Endothelial cell of umbilical vein (primary cell): ENCODE results near the gene VWA8. TPM values are rescaled to one million over a fixed set of nuclear protein-coding genes. Genes with fewer than 3 reads are reported as not detected.

Experiments
- BruUV-seq: library from RNA; stranded (reverse); fragments of 400-500 nt; replicated peaks from 2 replicates; lab custom pipeline; 2021; lab: Mats Ljungman, UMichigan
- CTCF ChIA-PET: fragments of 300-600, 350-600 bp; sonication (Branson Sonifier 250); formaldehyde crosslinking; loops from one replicate; lab custom pipeline; 2021; ENCODE audit warnings: antibody characterized with exemption, inconsistent platforms; lab: Charles Lee
- POLR2A ChIA-PET: fragments of 300-600, 350-600 bp; sonication (Branson Sonifier 250); formaldehyde crosslinking; loops from one replicate; lab custom pipeline; 2021; ENCODE audit warnings: antibody characterized with exemption, inconsistent platforms; lab: Charles Lee
- DNase-seq: peaks from one replicate; pipeline ENCODE4 v3.0.0-alpha.2; 2011; ENCODE audit warnings: low read depth, low spot score
- FAIRE-seq: peaks from 2 replicates; lab custom pipeline; 2011; peaks lifted over from hg19 to GRCh38; lab: Jason Lieb, UNC
- H2AFZ ChIP-seq: 2 replicates; pipeline ENCODE4 v1.6.0; 2012; ENCODE audit warnings: low read depth, low read length, control low read depth, inconsistent platforms
- H3K27ac ChIP-seq: 2 replicates; pipeline ENCODE4 v1.5.1; 2011; ENCODE audit warnings: low read depth, mild to moderate bottlenecking, control low read depth, low read length, moderate library complexity; ENCODE audit not compliant: insufficient read depth
- H3K27me3 ChIP-seq, 2 experiments: 2 replicates each; pipeline versions ENCODE4 v1.6.0 to v1.6.1; 2011; ENCODE audit warnings: low read length in 2 of 2, mixed read lengths in 1 of 2; ENCODE audit not compliant: control insufficient read depth in 2 of 2, insufficient read depth in 2 of 2
- H3K36me3 ChIP-seq, 2 experiments: 2 replicates in 1 of 2; 3 replicates in 1 of 2; pipeline ENCODE4 v1.5.1; 2011; ENCODE audit warnings: low read length in 2 of 2, mild to moderate bottlenecking in 1 of 2, moderate library complexity in 1 of 2; ENCODE audit not compliant: control insufficient read depth in 2 of 2, insufficient read depth in 2 of 2; ENCODE audit errors: extremely low read depth in 1 of 2
- H3K4me1 ChIP-seq: 3 replicates; pipeline ENCODE4 v1.5.1; 2011; ENCODE audit warnings: mild to moderate bottlenecking, low read length; ENCODE audit not compliant: control insufficient read depth, insufficient read depth; ENCODE audit errors: extremely low read depth
- H3K4me2 ChIP-seq: 2 replicates; pipeline ENCODE4 v1.6.1; 2011; ENCODE audit warnings: low read length, control low read depth, mixed read lengths; ENCODE audit not compliant: insufficient read depth
- H3K4me3 ChIP-seq, 3 experiments: fragments of 200-600 bp in 1 of 3; sonication (generic), shearing (Covaris generic) in 1 of 3; replicated peaks in 1 of 3; 2 replicates each; pipeline ENCODE4 v1.5.1; 2011 to 2016; ENCODE audit warnings: control low read depth in 3 of 3, low read length in 3 of 3, mild to moderate bottlenecking in 2 of 3, inconsistent platforms in 1 of 3, low read depth in 1 of 3, moderate library complexity in 1 of 3; ENCODE audit not compliant: insufficient read depth in 1 of 3
- H3K79me2 ChIP-seq: 2 replicates; pipeline ENCODE4 v1.6.0; 2012; ENCODE audit warnings: low read length, inconsistent platforms; ENCODE audit not compliant: control insufficient read depth, insufficient read depth
- H3K9ac ChIP-seq: replicated peaks from 2 replicates; pipeline ENCODE3; 2011; ENCODE audit warnings: low read length, control low read depth; ENCODE audit not compliant: insufficient read depth; ENCODE audit errors: extremely low read depth
- H3K9me1 ChIP-seq: replicated peaks from 3 replicates; pipeline ENCODE4 v1.6.0; 2011; ENCODE audit warnings: mild to moderate bottlenecking, low read length; ENCODE audit not compliant: control insufficient read depth, insufficient read depth; ENCODE audit errors: extremely low read depth
- H3K9me3 ChIP-seq: replicated peaks from 2 replicates; pipeline ENCODE4 v1.5.1; 2012; ENCODE audit warnings: low read length, inconsistent platforms; ENCODE audit not compliant: control insufficient read depth, insufficient read depth
- H4K20me1 ChIP-seq: replicated peaks from 2 replicates; pipeline ENCODE3; 2011; ENCODE audit warnings: mild to moderate bottlenecking, low read length; ENCODE audit not compliant: control insufficient read depth, insufficient read depth; ENCODE audit errors: extremely low read depth
- FOS ChIP-seq: IDR thresholded peaks from 2 replicates; pipeline ENCODE4 v1.6.1; 2011; ENCODE audit warnings: mild to moderate bottlenecking, low read length, moderate library complexity, borderline replicate concordance; ENCODE audit not compliant: insufficient read depth
- GATA2 ChIP-seq: IDR thresholded peaks from 2 replicates; pipeline ENCODE4 v1.7.0; 2011; ENCODE audit warnings: low read depth, mild to moderate bottlenecking, moderate library complexity, mixed read lengths, low read length; ENCODE audit not compliant: insufficient read length, insufficient read depth
- JUN ChIP-seq: IDR thresholded peaks from 2 replicates; pipeline ENCODE4 v1.6.1; 2011; ENCODE audit warnings: borderline replicate concordance, low read depth; ENCODE audit not compliant: insufficient read length, insufficient read depth
- MAX ChIP-seq: IDR thresholded peaks from 2 replicates; pipeline ENCODE4 v1.6.1; 2011; ENCODE audit not compliant: insufficient read depth, insufficient read length
- MYC ChIP-seq: IDR thresholded peaks from one replicate; pipeline ENCODE4 v1.6.1; 2011; ENCODE audit warnings: mild to moderate bottlenecking, low read depth, low read length
- POLR2A ChIP-seq: IDR thresholded peaks from 2 replicates; pipeline ENCODE4 v1.6.1; 2012; ENCODE audit warnings: low read depth, mild to moderate bottlenecking, control low read depth, low read length
- POLR2AphosphoS5 ChIP-seq: IDR thresholded peaks from 2 replicates; pipeline ENCODE4 v1.6.1; 2012; ENCODE audit warnings: low read depth, mild to moderate bottlenecking, control low read depth, low read length, moderate library complexity; ENCODE audit not compliant: insufficient read depth
- dilution Hi-C: fragments of 300-500 bp; cut with MboI; formaldehyde crosslinking; loops from one replicate; pipeline ENCODE4 v1.15.0; 2019; ENCODE audit warnings: low sequenced_read_pairs; ENCODE audit not compliant: extremely low pct_ligation_motif_present
- intact Hi-C: fragments of 100-400 bp; cut with micrococcal nuclease; formaldehyde crosslinking; loops from one replicate; pipeline ENCODE4 v1.10.0; 2022
- polyA plus RNA-seq, 4 experiments: library from polyadenylated mRNA; depleted of rRNA in 3 of 4; stranded (reverse) in 3 of 4; unstranded in 1 of 4; fragments of >200 nt; gene quantifications; 2 replicates each; pipeline versions ENCODE4 v1.2.1 to v1.2.3, GENCODE V29; 2011 to 2012; ENCODE audit warnings: missing spikeins in 1 of 4
- total RNA-seq: library from RNA; stranded (reverse); gene quantifications from 2 replicates; pipeline ENCODE4 v1.2.3, GENCODE V29; 2021
- TF ChIP-seq, protein P1 (sequence below), 2 donors: IDR thresholded peaks; 1 replicate in 1 of 2; 2 replicates in 1 of 2; pipeline ENCODE4 v1.5.1; 2011; ENCODE audit warnings: low read length in 2 of 2, mild to moderate bottlenecking in 2 of 2, moderate library complexity in 2 of 2, control low read depth in 1 of 2, inconsistent platforms in 1 of 2, low read depth in 1 of 2; ENCODE audit not compliant: insufficient read depth in 1 of 2; ENCODE audit errors: extremely low read depth in 1 of 2

The VWA8 gene
- total and polyA plus RNA-seq, 2 donors (not counting 3 experiments of a cell fraction or from before 2014, with no cell fraction given) = 2.9 to 11.3 TPM

DNA sequence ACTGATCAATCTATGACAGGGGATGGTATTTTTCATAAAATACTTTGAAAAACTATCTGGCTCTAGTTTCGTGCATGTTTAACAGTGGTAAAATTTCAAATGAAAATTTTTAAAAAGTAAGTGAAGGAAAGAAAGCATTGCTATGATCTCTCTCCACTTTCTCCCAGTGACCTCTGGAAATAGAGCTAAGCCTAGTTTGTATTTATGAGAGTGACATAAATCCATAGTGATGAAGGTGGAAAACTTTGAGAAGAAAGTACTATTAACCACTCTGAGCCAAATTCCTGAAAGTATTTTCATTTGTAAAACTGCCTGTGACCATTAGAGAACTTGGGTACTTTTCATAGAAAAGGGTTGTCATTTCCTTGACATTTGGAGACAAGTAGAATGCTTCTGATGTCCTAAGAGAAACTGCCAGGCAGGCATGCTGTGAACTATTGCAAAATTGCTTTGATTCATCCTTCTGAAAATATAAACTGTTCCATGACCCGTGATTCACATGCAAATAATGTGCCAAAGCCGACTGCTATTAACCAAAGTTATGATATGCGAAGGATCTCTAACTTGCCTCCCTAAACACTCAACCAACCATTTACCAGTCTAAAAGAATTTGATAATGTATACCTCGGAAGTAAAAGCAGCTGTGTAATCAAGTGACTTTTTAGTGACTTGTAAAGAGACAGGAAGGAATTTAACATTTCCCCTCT, 133.2 kb downstream of the VWA8 start:
- no peak for TF ChIP-seq MAX
- peak; percentile 25 for TF ChIP-seq GATA2
- TF ChIP-seq JUN = peak; percentile 18
- no peak for TF ChIP-seq POLR2AphosphoS5
- TF ChIP-seq FOS = peak; percentile 53
- BruUV-seq = TSS peak; percentile 88
- Histone ChIP-seq H3K4me2 (peak overlapping the region; percentile 89), H3K79me2 (no peaks in the 10 kb centered on the region), H3K4me3 (peak overlapping the region in 1 of 3 experiments; percentile 16), H3K4me1 (peaks cover 20% of the 10 kb centered on the region), H3K27ac (peak overlapping the region; percentile 76), H2AFZ (peak overlapping the region; percentile 56), H4K20me1 (no peaks in the 10 kb centered on the region), H3K27me3 (no peaks in the 10 kb centered on the region), H3K9me3 (no peaks in the 10 kb centered on the region), H3K9ac (peak overlapping the region; percentile 62), H3K36me3 (no peaks in the 10 kb centered on the region), H3K9me1 (no peaks in the 10 kb centered on the region)
- dilution Hi-C loops (no loop called here), intact Hi-C loops (no loop called here)
- ChIA-PET POLR2A (no interaction called here), CTCF (interaction anchor here (0.9 to 2.6 kb wide), 4 partner anchors 38 to 159 kb away, joined by 3 to 12 read pairs (median 4); no protein-coding TSS in a partner anchor)
- DNase-seq (peak; percentile 87), FAIRE-seq (peak; percentile 59)

DNA sequence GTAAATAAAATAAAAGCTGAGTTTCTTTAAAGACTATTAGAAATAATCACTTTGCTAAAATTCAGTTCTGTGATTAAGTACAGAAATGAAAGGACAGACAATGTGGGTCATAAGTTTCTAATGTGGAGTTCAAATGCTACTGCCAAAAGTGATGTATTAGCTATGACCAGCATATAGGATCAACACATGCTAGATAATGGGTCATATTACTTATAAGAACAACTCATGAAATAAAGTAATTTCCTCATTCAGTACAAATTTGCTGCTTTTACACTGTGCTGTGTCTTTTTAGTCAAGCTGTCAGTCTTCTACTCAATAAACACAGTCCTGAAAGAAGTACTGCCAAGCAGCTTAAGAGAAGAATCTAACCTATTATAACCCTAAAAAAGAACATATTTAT, 135.2 kb downstream of the VWA8 start:
- Histone ChIP-seq H3K27me3 (no peaks in the 10 kb centered on the region), H3K36me3 (no peaks in the 10 kb centered on the region), H3K9me3 (no peaks in the 10 kb centered on the region), H3K27ac (no peak overlapping the region), H3K4me2 (no peak overlapping the region), H3K9me1 (no peaks in the 10 kb centered on the region), H2AFZ (no peak overlapping the region), H3K4me3 (no peak overlapping the region), H4K20me1 (no peaks in the 10 kb centered on the region), H3K4me1 (peaks cover 27% of the 10 kb centered on the region), H3K79me2 (no peaks in the 10 kb centered on the region), H3K9ac (no peak overlapping the region)
- intact Hi-C loops (no loop called here), dilution Hi-C loops (no loop called here)
- CTCF ChIA-PET = interaction anchor here (1.1 kb wide), 1 partner anchor 157 kb away, joined by 3 read pairs; no protein-coding TSS in a partner anchor
- BruUV-seq = no TSS peak
- DNase-seq (no peak), FAIRE-seq (no peak)
- POLR2A ChIA-PET = no interaction called here
- TF ChIP-seq, protein P1, sequence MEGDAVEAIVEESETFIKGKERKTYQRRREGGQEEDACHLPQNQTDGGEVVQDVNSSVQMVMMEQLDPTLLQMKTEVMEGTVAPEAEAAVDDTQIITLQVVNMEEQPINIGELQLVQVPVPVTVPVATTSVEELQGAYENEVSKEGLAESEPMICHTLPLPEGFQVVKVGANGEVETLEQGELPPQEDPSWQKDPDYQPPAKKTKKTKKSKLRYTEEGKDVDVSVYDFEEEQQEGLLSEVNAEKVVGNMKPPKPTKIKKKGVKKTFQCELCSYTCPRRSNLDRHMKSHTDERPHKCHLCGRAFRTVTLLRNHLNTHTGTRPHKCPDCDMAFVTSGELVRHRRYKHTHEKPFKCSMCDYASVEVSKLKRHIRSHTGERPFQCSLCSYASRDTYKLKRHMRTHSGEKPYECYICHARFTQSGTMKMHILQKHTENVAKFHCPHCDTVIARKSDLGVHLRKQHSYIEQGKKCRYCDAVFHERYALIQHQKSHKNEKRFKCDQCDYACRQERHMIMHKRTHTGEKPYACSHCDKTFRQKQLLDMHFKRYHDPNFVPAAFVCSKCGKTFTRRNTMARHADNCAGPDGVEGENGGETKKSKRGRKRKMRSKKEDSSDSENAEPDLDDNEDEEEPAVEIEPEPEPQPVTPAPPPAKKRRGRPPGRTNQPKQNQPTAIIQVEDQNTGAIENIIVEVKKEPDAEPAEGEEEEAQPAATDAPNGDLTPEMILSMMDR (IDR thresholded peaks at IDR 0.05; ENCODE audit: extremely low read depth in 1 of 2, insufficient read depth in 1 of 2, low read depth in 1 of 2, low read length in 2 of 2) = no peak
- no peak for TF ChIP-seq MYC
- TF ChIP-seq JUN = no peak
- no peak for TF ChIP-seq GATA2
- TF ChIP-seq POLR2AphosphoS5 = no peak
- TF ChIP-seq FOS = no peak
- TF ChIP-seq POLR2A = no peak
